GM21367 (cell line): Measurements from ENCODE around the gene CACNA1C.

Source experiments
- ATAC-seq: cut with Tn5 transposase; IDR thresholded peaks from one replicate; pipeline ENCODE4 v1.9.1; 2021; ENCODE audit not compliant: unreplicated experiment

CACNA1C gene

GRCh38 chr12:2382370-2383155 lies 329.8 kb downstream of the CACNA1C start:
- no peak for ATAC-seq

GRCh38 chr12:2383325-2384028 lies 330.7 kb downstream of the CACNA1C start:
- ATAC-seq = no peak

GRCh38 chr12:2384029-2384386 lies 331.2 kb downstream of the CACNA1C start:
- ATAC-seq = no peak

GRCh38 chr12:2384533-2385351 lies 332.0 kb downstream of the CACNA1C start:
- ATAC-seq = no peak

GRCh38 chr12:2385529-2385928 lies 332.7 kb downstream of the CACNA1C start:
- no peak for ATAC-seq

GRCh38 chr12:2386566-2386965 lies 333.8 kb downstream of the CACNA1C start:
- ATAC-seq = no peak

GRCh38 chr12:2387103-2387834 lies 334.5 kb downstream of the CACNA1C start:
- peak; percentile 56 for ATAC-seq

- ATAC-seq = no peak
Measured at GRCh38 chr12:2389079-2389790, 336.4 kb downstream of the CACNA1C start.

- no peak for ATAC-seq
Measured at GRCh38 chr12:2390133-2390532, 337.3 kb downstream of the CACNA1C start.

GRCh38 chr12:2390850-2391390 lies 338.1 kb downstream of the CACNA1C start:
- no peak for ATAC-seq

GRCh38 chr12:2391740-2392331 lies 339.0 kb downstream of the CACNA1C start:
- no peak for ATAC-seq

- no peak for ATAC-seq
Measured at GRCh38 chr12:2393016-2393415, 340.2 kb downstream of the CACNA1C start.

- no peak for ATAC-seq
Measured at GRCh38 chr12:2393996-2394395, 341.2 kb downstream of the CACNA1C start.

- ATAC-seq = no peak
Measured at GRCh38 chr12:2395354-2395977, 342.7 kb downstream of the CACNA1C start.

- ATAC-seq = no peak
Measured at GRCh38 chr12:2396448-2396871, 343.7 kb downstream of the CACNA1C start.

GRCh38 chr12:2397356-2398045 lies 344.7 kb downstream of the CACNA1C start:
- no peak for ATAC-seq

- ATAC-seq = no peak
Measured at GRCh38 chr12:2401040-2401439, 348.3 kb downstream of the CACNA1C start.

GRCh38 chr12:2402073-2402579 lies 349.3 kb downstream of the CACNA1C start:
- ATAC-seq = no peak
